GM10266 (cell line): Measurements from ENCODE around the gene SF3B2.
"Not testable (repeated sequence)": the region's sequence is repeated elsewhere in the genome, so short reads cannot be mapped to it uniquely, and the experiment has no call there.

Experiments
- DNase-seq: peaks from one replicate; pipeline ENCODE4 v3.0.0; 2012; ENCODE audit errors: extremely low spot score
- CTCF ChIP-seq: IDR thresholded peaks from 2 replicates; pipeline ENCODE4 v1.5.1; 2012; ENCODE audit warnings: mild to moderate bottlenecking, low read depth; ENCODE audit not compliant: control insufficient read depth, insufficient read depth; ENCODE audit errors: missing control alignments

The SF3B2 gene

GRCh38 chr11:66017321-66017720 is 34.8 kb upstream of the SF3B2 start:
- DNase-seq = no peak
- no peak for TF ChIP-seq CTCF

GRCh38 chr11:66020212-66020611 is 32.0 kb upstream of the SF3B2 start:
- no peak for DNase-seq
- TF ChIP-seq CTCF = no peak

- DNase-seq = no peak
- no peak for TF ChIP-seq CTCF
Observed at GRCh38 chr11:66020618-66021357, 31.4 kb upstream of the SF3B2 start.

- peak; percentile 98 for TF ChIP-seq CTCF
- DNase-seq = peak; percentile 91
Observed at GRCh38 chr11:66022401-66023185, 29.6 kb upstream of the SF3B2 start.

GRCh38 chr11:66023186-66023440 is 29.1 kb upstream of the SF3B2 start:
- not testable (repeated sequence) for DNase-seq

- DNase-seq = no peak
- TF ChIP-seq CTCF = no peak
Observed at GRCh38 chr11:66026017-66026529, 26.1 kb upstream of the SF3B2 start, which contains the start of gene CATSPER1. Gene CATSPER1 (minus strand): TSS chr11:66026479. CDS start chr11:66026379, 100 bp downstream.

GRCh38 chr11:66032957-66033735 is 19.0 kb upstream of the SF3B2 start:
- DNase-seq = no peak
- no peak for TF ChIP-seq CTCF
